Stimulated activated CD8-positive, alpha-beta memory T cell treated with anti-CD3 and anti-CD28 coated beads, Interleukin-15, amount 100 ng/mL, for 48 hours (primary cell): ENCODE results near the gene OR2C3.
"Not testable (repeated sequence)": the region's sequence is repeated elsewhere in the genome, so short reads cannot be mapped to it uniquely, and the experiment has no call there.

ENCODE experiments used
- DNase-seq, 2 donors: peaks; one replicate each; pipeline ENCODE4 v3.0.0-alpha.2; 2020; ENCODE audit warnings: low read depth in 2 of 2

The OR2C3 gene

DNA sequence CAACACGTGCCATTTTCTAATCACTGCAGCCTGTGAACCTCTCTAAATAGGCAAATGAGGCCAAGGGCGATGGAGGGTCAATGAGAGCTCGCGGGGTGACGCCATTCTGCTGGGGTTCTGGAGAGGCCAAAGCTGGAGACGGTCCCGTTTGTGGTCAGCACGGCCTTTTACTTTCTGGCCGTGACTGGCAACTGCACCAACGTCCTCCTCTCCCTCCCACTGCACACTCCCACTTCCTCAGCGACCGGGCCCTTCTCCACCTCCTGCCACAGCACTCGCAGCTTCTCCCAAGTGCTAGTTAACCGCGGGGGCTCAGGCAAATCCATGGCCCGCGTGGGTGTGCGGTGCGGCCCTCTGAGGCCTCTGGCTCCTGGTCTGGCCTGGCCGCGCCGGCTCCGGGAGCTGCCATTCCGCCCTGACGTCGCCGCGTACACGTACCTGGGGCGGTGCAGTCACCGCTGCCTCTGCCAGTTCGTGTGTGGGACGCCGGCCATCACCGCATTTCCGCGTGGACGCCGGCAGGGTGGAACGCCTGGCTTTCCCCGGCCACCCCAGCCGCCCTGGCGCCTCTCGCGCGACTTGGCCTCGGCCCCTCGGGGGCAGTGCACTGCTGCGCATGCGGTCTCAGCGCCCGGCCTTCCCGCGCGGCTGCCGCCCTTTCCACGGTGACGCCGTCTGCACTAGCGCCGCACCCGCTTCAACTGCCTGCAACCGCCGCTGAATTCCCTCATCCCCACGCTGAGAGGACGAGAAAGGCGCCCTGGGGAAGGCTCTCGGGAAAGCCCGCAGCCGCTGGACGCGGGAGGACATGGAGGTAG lies 18.2 kb downstream of the OR2C3 start:
- peak in 1 of 2 donors; percentile 2 for DNase-seq

DNA sequence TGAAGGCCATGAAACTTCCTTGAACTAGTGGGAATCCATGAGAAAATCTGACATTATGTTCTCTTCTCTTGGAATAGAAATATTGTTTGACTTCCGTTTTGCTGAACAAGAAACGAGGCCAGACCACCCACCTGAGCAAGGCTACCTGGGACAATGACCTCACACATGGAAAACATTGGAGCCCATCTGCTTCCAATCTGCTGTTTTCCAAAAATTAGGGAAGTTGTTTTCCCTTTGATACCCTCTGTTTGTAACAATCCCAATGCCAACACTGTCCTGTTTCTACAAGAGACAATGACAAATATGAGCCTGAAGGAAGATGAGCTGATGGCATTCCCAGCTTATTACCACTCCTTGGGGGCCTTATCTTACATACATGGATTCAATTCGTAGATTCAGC lies 29.4 kb downstream of the OR2C3 start:
- DNase-seq, result no peak

DNA sequence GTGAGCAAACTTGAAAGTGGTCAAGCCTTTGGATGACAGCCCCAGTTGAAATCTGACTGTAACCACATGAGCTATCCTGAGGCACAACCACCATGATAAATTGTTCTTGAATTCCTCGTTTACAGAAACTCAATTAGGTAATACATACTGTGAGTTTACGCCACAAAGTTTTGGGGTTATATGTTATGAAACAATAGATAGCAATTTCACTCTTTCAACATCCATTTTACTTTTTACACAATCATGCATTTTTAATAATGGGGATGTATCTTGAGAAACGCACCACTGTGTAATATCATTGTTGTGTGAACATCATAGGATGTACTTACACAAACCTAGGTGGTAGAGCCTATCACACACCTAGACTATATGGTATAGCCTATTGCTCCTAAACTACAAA lies 35.4 kb downstream of the OR2C3 start:
- no peak for DNase-seq

DNA sequence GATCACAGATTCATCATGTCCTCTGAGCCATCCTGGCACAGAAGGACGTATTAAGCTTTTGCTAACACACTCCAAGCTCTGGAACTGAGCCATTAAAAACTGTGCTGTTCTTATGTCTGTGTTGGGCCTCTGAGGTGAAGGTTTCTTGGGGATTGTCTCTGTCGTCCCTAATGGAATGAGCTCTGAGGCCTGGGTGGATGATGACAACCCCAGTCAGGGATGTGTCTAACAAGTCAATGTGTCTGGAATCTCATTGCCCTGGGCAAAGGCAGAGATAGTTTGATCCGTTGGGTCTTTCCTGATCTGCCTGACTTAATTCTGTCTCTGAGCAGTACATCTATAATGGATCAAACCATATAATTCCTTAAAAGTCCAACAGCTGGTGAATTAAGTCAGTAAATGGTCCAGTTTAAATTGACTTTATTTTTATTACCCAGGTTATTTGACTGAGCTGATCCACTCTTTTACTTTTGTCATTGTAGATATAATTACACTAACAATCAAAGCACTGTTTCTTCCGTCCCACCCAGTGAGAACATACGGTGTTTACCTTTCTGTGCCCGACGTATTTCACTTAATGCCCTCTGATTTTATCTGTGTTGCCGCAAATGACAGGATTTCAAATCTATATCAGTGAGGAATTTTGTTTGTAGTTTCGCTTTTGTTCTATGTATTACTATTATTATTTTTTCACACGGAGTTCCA lies 39.5 kb downstream of the OR2C3 start:
- DNase-seq, result no peak

DNA sequence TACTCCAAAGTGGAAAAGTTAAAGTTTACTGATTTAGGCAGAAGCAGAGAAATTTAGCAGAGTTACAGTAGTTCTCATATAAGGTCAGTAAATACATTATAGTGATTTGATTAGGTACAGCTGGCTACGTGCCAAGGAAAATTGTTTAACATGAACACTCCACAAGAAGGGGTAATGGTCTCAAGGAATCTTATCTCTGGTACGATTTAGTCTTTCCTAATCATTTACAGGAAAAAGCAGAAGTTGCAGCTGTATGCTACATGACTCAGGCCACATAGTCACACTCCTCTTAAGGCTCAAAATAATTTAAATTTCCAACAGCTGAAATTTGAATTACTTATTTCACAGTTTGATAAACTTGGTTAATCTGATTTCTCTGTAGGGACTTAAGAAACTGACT lies 41.5 kb downstream of the OR2C3 start:
- DNase-seq, result no peak

DNA sequence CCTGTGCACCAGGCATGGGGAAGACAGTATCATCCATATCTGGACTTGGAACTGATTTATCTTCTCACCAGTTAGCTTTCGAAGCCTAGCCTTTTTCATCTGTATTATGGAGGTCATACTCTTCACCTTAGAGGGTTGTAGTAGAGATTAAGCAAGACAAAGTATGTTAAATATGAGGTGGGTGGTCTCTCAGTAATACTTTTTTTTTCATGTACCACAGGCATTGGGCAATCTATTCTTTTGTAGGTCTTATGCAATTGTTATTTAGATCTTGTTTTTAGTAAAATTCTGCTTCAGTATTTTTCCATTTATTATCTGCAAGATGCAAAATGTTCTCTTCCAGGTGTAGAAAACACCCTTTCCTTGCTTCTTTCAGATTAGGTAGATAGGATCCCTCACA lies 43.1 kb downstream of the OR2C3 start:
- DNase-seq, result no peak

DNA sequence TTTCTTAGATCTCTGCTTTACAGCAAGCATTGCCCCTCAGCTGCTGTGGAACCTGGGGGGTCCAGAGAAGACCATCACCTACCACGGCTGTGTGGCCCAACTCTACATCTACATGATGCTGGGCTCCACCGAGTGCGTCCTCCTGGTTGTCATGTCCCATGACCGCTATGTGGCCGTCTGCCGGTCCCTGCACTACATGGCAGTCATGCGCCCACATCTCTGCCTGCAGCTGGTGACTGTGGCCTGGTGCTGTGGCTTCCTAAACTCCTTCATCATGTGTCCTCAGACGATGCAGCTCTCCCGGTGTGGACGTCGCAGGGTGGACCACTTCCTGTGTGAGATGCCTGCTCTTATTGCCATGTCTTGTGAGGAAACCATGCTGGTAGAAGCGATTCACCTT lies 44.9 kb downstream of the OR2C3 start:
- DNase-seq, result no peak

DNA sequence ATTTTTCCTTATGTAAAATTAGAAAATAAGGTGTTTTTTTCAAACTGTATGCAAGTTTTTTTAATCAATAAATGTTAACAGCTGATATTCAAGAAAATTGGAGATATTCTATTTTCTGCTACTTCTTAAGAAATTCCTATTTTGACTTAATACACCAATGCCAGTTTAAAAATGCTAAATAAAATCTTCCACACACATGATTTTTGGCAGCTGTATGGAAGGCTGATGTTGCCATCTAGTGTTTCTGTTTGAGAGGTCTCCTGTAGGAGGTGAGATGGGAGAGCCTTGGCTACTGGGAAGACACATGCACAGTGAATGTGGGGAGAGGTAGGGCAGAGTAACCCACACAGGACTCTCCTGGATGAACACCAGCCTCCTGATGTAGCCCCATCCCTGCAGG lies 49.2 kb downstream of the OR2C3 start:
- DNase-seq, result no peak

DNA sequence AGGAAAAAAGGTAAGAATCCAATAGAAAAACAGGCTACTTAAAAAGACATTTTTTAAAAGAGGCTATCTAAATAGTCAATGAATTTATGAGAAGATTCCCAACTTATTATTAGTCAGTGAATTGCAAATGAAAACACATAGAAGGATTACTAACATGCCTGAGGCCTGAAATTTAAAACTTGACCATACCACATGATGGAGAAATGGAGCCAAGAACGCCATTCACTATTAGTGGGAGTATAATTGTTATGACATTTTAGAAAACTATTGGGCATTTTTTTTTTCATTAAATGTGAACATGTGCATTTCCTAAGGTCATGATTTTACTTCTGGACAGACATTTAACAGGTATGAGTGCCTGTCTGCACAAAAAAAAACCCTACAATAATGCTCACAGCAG lies 53.5 kb downstream of the OR2C3 start:
- no peak for DNase-seq

DNA sequence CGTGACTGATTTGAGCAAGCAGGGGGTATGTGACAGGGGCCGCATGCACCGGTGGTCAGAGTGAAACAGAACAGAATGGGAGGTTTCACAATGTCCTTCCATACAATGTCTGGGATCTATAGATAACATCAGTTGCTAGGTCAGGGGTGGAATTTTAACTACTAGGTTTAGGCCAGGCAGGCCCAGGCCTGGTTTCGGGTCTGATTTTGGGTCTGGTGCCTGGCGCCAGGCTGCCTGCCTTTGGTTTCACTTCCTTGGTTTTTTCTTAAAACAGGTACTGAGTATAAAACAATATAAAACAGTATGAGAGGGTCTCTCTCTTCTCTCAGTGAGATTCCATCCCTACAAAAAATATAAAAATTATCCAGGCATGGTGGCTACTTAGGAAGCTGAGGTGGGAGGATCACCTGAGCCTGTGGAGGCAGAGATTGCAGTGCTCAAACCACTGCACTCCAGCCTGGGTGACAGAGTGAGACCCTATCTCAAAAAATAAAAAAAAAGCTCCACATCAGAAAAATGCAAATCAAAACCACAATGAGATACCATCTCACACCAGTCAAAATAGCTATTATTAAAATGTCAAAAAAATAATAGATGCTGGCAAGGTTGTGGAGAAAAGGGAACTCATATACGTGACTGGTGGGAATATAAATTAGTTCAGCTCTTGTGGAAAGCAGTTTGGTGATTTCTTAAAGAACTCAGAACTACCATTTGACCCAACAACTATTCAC lies 59.7 kb downstream of the OR2C3 start:
- not testable (repeated sequence) for DNase-seq

DNA sequence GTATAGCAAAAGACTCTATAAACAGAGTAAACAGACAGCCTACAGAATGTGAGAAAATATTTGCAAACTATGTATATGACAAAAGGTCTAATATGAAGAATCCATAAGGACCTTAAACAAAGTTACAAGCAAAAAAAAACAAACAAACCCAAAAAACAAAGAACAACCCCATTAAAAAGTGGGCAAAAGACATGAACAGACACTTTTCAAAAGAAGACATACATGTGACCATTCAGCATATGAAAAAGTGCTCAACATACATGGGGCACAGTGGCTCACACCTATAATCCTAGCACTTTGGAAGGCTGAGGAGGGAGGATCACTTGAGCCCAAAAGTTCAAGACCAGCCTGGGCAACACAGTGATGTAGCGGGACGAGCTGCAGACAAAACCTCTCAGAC lies 60.4 kb downstream of the OR2C3 start:
- DNase-seq, result no peak
